Epidermal melanocyte (primary cell): ENCODE results near the gene ATP6V0E1.
"Not testable (repeated sequence)": the region's sequence is repeated elsewhere in the genome, so short reads cannot be mapped to it uniquely, and the experiment has no call there.

Experiments used
- DNase-seq: peaks from one replicate; pipeline ENCODE4 v3.0.0; 2011; ENCODE audit warnings: low spot score; ENCODE audit not compliant: insufficient read length

ATP6V0E1 gene

DNA sequence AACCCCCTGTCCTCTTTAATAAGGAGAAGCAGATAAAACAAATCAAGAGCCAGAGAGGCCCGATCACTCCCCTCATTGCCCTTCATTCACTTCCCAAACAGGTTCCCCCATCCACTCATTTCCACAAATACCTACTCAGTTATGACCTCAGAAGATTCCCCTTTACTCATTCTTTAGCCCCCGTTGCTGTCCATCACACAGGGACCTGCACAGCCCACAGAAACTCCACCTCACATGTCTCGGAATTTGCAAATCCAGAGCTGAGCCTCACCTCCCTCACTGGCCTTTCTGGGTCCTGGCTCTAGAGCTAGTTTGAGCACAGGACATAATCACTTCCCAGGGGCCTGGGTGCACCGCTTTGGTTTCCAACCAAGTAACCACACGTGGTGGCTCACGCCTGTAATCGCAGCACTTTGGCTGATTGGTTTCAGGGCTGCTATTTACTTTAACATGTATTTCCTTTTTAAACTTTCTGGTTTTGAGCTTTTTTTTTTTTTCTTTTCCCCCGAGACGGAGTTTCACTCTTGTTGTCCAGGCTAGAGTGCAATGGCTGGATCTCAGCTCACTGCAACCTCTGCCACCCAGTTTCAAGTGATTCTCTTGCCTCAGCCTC lies 17.8 kb downstream of the ATP6V0E1 start:
- DNase-seq, result no peak

DNA sequence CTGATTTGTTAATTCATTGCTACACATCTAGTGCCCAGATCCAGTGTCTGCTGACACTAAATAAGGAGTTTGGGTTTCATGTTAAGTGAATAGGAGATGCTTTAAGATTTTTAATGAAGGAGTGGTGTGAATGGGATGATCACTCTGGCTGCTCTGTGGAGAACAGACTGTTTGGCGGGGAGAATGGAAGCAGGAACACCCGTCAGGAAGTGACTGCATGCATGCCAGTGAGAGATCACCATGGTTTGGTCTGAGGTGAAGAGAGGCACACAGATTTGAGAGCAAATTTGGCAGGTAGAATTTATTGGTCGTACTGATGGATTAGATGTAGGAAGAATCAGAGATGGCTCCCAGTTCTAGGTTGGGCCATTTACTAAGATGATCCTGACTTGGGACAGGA lies 19.8 kb downstream of the ATP6V0E1 start:
- DNase-seq, result no peak

DNA sequence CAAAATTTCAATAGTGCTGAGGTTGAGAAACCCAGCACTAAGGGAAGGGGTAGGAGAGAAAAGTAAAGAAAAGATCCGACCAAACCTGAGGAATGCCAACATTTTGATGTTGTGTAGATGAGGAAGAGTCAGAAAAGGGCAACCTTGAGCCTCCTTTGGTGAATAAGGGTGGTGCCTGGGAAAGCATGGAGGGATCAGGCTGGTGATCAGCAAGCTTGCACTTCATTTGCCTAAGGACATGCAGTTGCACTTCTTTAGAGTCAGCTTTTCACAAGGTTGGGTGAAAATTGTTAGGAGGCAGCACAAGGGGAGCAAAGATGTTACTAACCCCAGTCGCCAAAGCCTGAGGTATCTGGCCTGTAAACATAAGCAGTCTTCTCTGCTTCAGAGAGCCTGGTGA lies 20.4 kb downstream of the ATP6V0E1 start:
- no peak for DNase-seq

DNA sequence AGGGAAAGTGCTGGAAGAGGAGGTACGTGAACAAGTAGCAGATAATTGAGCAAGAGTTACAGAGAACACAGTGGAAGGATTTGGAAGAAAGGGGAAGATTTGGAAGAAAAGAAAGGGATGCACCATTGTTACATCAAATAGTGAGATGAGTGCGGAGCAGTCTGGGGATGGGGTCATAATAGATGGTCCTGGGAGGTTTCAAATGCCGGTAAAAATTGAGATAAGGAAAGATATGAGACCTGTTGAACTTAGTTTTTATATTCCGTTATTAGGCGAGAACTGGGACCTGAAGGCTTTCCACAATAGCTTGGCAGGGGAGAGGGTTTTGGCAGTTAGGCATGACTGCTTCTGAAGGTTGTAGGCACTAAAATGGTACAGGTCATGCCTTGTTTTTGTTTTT lies 20.9 kb downstream of the ATP6V0E1 start:
- no peak for DNase-seq

DNA sequence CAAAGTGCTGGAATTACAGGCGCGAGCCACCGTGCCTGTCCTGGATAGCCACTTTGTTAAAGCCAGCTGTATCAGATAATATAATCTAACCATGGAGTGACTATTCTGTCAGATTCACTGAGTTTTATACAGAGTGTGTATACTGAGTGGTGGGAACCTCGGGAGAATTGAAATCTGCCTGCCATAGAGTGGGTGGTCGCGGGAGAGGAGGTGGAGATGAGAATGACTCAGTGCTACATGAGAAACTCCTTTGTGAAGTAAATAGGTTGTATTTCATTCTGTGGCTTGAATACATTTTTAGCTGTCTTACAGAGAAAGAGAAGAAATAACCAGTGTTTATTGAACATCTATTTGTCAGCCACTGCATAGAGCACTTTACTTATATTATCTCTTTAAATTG lies 26.4 kb downstream of the ATP6V0E1 start:
- no peak for DNase-seq

DNA sequence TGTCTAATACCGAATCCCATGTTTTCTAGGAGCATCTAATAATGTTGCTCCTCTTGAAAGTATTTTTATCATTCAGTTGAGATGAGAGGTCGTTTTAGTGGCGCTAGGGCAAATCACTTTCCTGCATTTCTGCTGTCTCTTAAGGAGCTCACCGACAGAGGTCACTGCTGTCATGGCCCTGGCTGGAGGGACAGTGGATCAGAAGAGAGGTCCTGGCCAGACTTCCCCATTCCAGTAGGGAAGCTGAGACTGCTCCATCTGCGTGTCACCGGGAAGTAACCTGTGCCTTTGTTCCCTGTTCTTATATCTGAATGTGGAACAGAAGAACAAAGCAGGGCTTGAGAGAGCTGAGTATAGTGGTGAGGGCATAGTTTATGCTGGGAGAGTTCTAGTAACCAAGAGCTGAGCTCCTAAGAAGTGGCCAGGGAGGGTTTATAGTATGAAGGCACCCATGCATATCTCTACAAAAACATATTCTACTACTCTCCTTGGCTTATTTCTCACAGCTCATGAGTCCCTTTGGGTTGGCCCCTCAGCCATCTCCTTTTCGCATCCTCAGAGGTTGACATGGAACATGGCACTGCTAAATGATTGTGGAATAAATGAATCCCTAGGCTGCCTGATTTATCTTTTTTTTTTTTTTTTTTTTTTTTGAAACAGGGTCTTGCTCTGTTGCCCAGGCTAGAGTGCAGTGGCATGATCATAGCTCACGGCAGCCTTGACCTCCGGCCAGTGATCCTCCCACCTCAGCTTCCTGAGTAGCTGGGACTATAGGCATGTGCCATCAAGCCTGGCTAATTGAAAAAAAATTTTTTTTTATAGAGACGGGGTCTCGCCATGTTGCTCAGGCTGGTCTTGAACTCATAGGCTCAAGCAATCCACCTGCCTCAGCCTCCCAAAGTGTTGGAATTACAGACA lies 27.2 kb downstream of the ATP6V0E1 start:
- DNase-seq, result no peak

DNA sequence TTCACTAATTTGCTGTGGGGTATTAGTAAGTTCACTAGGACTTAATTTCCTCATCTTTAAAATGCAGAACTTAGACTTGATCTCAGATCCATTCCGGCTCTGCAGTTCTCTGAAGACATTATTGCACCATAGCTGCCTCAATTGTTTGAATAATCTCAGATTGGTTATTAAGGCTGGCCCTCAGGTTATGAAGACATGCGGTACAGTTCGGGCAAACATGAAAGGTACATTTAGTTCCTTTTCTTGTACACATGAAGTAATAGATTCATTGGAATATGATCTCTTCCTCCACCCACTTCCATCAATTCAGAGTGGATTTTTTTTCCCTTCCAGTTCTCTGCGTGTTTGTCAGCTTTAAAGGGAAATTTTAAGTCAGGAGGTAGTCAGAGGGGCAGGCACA lies 28.0 kb downstream of the ATP6V0E1 start:
- no peak for DNase-seq

DNA sequence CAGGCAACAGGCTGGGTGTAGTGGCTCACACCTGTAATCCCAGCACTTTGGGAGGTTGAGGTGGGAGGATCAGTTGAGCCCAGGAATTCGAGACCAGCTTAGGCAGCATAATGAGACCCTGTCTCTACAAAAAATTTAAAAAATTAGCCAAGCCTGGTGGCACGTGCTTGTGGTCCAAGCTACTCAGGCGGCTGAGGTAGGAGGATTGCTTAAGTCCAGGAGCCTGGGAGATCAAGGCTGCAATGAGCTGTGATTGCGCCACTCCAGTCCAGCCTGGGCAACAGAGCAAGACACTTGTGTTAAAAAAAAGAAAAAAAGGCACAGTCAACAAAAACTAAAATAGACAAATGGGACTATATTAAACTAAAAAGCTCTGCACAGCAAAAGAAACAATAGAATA lies 29.3 kb downstream of the ATP6V0E1 start:
- DNase-seq, result no peak

DNA sequence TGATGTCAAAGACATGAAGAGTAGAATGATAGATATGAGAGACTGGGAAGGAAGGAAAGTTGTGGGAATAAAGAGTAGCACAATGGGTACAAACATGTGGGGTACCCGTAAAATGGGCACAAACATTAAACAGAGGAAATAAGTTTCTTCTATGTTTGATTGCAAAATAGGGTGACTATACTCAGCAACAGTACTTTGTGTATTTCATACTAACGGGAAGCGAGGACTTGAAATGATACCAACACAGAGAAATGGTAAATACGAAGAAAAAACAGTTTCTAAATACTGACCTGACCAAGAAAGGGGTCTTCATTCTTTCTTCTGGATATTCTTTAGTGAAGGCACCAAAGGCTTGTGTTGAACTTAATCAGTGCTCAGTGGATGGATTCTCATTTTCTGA lies 31.1 kb downstream of the ATP6V0E1 start:
- no peak for DNase-seq

DNA sequence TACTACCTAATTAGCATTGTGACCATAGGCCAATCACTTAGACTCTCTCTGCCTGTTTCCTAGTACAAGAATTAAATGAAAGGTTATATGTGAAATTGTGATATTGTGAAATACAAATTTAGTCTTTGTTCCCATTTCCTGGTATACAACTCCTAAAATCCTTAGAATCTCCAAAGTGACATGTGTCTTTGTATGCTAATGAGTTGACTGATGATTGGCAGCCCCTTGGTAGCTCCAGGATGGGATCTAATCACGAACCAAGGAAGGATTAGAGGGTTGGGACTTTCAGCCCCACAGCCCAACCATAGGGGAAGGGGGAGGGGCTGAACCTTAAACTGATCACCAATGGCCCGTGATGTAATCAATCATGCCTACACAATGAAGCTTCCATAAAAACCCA lies 31.6 kb downstream of the ATP6V0E1 start:
- no peak for DNase-seq

DNA sequence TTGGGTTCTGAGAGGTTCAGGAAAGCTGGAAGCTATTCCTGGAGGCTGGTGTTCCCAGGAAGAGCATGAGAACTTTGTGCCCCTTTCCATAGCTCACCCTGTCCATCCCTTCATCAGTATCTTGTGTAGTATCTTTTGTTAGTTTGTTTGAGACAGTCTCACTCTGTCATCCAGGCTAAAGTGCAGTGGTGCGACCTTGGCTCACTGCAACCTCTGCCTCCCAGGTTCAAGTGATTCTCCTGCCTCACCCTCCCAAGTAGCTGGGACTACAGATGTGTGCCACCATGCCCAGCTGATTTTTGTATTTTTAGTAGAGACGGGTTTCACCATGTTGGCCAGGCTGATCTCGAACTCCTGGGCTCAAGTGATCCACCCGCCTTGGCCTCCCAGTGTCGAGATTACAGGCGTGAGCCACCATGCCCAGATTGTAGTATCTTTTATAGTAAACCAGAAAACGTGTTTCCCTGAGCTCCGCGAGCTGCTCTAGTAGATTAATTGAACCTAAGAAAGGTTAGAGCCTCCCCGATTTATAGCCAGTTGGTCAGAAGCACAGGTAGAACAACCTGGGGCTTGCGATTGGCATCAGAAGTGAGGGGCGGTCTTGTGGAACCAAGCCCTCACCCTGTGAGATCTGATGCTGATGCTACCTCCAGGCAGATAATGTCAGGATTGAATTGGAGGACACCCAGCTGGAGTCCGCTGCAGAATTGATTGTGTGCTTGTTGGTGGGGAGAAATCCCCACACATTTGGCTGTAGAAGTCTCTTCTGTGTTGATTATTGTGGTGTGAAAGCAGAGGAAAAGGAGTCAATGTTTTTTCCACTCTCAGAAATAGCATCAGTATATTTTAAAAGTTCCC lies 32.3 kb downstream of the ATP6V0E1 start:
- no peak for DNase-seq

DNA sequence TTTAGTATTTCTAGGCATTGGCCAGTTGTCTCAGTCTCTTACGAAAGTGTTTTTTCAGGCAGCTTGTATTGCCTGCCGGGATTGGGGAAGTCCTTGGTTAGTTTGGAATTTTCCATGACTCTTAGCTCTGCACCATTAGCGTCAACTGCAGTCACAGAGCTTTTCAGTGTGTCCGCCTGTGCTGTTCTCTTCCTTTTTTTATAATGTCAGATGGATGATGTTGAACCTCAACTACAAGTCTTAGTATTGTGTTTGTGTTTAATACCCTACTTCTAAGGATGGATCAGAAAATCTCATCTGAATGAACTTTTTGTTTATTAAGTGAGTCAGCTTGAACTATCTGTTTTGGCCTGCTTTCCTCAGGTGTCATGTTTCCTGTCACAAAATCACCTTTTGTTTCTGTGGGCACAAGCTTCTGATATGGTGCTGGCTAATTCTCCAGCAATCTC lies 33.1 kb downstream of the ATP6V0E1 start:
- DNase-seq, result no peak

DNA sequence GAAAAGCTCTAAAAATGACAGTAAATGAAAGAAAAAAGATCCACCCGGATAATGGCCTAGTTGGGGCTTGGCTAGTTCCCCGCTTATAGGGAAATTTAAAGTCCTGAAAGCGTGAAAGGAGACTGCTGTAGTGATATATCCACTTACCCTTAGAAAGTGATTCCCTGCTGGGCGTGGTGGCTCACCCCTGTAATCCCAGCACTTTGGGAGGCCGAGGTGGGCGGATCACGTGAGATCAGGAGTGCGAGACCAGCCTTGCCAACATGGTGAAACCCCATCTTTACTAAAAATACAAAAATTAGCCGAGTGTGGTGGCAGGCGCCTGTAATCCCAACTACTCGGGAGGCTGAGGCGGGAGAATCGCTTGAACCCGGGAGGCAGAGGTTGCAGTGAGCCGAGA lies 33.5 kb downstream of the ATP6V0E1 start:
- not testable (repeated sequence) for DNase-seq

DNA sequence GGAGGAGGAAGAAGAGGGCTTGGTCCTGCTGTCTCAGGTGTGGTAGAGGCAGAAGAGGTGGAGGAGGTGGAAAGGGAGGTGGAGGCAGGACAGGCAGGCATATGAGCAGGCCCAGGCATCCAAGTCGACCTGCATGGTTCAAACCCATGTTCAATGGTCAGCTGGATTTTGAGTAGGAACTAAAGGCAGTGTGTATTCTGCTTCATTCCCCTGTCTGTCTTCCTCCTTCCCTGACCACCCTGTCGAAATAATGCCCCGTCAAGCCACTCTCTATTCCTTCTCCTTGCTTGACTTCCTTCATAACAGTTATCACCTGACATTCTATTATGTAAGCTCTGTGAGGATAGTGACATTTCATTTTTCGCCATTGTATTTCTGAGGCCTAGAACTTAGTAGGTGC lies 34.8 kb downstream of the ATP6V0E1 start:
- DNase-seq, result no peak

DNA sequence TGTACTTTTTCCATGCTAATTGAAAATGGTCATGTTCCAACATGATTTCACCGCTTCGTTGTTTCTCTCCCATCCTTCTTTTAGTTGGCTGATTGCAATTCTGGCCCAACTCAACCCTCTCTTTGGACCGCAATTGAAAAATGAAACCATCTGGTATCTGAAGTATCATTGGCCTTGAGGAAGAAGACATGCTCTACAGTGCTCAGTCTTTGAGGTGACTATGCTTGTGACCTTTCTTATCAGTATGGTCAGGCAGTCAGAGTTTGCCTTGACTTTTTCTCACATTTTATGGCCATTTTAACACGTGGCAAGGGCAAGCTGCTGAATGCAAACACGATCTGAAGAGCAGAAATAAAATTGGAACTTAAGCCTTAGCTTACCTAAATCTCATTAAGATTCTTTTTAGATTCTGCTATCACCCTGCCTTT lies 36.6 kb downstream of the ATP6V0E1 start:
- no peak for DNase-seq

DNA sequence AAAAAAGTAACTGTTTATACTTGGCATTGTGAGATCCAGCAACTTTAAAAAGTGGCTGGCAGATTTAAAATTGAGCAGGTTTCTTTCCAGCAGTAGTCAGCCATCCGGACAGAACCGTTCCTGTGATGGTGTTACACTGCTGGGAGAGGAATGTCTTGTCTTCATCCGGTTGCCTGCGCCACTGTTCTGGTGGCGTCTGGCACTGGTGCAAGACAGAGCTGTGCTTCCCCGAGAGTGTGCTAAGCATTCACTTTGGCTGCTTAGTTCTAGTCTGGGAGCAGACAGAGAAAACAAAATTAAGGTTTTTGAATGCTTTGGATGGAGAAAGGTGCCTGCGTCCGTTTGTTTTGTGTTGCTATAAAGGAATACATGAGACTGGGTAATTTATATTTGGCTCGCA lies 37.1 kb downstream of the ATP6V0E1 start:
- no peak for DNase-seq

DNA sequence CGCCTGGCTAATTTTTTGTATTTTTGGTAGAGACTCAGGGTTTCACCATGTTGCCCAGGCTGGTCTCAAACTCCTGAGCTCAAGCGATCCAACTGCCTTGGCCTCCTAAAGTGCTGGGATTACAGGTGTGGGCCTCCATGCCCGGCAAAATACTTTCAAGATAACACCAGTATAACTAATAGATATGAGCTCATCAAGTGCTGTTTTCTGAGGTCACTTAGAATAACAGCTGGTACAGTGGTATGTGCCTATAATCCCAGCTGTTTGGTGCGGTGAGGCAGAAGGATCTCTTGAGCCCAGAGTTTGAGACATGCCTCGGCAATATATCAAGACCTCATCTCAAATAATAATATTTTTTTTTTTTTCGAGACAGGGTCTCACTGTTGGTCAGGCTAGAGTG lies 42.1 kb downstream of the ATP6V0E1 start:
- no peak for DNase-seq

DNA sequence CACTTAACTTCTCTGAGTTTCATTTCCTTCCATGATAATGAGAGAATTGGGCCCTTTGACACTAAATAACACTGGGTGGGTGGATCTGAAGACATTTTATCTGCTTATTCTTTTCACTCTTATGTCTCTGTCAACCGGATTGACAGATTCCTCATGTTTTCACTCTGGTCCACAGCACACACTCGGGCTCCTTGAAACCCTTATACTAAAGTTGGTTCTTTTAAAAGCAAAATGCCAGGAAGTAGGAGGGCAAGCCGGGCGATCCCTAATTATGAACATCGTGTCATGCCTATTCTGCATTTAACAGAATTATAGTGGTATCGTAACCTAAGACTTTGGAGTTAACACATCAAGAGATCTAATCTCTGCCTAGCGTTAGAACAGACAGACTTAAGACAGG lies 44.3 kb downstream of the ATP6V0E1 start:
- DNase-seq, result no peak

DNA sequence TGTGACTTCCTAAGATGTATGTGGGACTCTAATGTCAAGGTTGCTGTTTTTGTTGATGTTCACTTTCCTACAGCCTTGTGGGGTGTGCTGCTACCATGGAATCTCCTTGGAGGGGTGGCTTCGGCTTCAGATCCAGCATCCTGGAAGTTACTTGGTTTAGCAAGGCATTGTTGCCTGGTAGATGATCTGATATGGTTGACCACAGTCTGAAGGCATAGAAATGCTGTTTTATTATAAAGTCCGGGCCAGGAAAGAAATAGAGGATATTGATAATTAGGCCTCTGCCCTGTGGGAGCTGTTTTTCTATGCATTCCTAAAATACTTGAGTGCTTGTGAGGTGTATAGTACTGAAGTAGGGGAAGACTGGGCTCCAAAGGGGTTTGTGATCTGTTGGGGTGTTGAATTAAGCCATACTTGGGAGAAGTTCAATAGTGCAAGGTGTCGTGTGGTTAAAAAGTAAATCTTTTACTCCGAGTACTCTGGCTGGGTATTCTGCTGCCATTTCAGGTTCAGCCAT lies 45.3 kb downstream of the ATP6V0E1 start:
- DNase-seq, result no peak

DNA sequence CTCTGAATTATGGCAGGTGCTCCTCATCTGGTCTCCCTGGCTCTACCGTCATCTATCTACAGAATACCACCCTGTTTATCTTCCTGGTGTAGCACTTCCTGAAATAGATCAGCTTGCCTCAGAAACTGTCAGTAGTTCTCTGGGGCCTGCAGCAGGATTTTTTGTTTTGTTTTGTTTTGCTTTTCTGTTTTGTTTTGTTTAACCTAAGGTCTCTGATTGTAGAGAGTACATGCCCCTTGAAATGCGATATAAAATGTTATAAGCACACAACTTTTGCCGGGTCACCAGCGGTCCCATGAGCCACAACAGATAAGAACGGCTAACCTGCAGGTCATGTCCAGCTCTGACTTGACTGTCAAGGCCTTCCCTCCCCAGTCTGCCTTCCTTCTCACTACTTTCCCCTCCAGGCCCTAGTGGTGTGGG lies 45.9 kb downstream of the ATP6V0E1 start:
- no peak for DNase-seq

DNA sequence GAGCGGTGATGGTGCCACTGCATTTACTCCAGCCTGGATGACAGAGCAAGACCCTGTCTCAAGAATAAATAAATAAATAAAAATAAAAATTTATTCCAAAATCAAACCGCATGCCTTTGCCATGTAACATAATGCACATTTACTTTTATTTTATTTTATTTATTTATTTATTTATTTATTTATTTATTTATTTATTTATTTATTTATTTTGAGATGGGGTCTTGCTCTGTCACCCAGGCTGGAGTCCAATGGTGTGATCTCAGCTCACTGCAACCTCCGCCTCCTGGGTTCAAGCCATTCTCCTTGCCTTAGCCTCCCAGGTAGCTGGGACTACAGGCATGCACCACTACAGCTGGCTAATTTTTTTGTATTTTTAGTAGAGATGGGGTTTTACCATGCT lies 48.5 kb downstream of the ATP6V0E1 start:
- not testable (repeated sequence) for DNase-seq

DNA sequence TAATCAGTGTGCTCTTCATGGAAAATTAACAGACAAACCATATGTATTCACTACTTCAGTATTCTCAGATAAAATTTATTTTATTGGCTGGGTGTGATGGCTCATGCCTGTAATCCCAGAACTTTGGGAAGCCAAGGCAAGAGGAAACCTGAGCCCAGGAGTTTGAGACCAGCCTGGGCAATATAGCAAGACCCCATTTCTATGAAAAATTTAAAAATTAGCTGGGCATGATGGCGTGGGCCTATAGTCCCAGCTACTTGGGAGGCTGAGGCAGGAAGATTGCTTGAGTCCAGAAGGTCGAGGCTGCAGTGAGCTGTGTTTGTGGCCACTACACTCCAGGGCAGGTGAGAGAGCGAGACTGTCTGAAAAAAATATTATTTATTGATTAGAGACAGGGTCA lies 49.2 kb downstream of the ATP6V0E1 start:
- no peak for DNase-seq
